HEK293 (cell line): Measurements from ENCODE around the gene OR2AG2.

Experiments used
- CTCF ChIP-seq: fragments of 450-650 bp; formaldehyde crosslinking; IDR thresholded peaks from 2 replicates; pipeline ENCODE4 v1.5.1; 2016; ENCODE audit warnings: missing biosample characterization, missing genetic modification characterization
- EGR2 ChIP-seq: fragments of 450-650 bp; formaldehyde crosslinking; IDR thresholded peaks from 2 replicates; pipeline ENCODE4 v1.5.1; 2016; ENCODE audit warnings: low read depth, missing biosample characterization, missing genetic modification characterization
- KLF16 ChIP-seq: fragments of 450-650 bp; formaldehyde crosslinking; IDR thresholded peaks from 2 replicates; pipeline ENCODE4 v1.5.1; 2017; ENCODE audit warnings: missing biosample characterization, missing genetic modification characterization
- KLF17 ChIP-seq: fragments of 450-650 bp; formaldehyde crosslinking; IDR thresholded peaks from 2 replicates; pipeline ENCODE4 v1.5.1; 2016; ENCODE audit warnings: missing biosample characterization, missing genetic modification characterization
- MYNN ChIP-seq: fragments of 450-650 bp; formaldehyde crosslinking; IDR thresholded peaks from 2 replicates; pipeline ENCODE4 v1.5.1; 2016; ENCODE audit warnings: missing biosample characterization, missing genetic modification characterization, borderline replicate concordance
- PRDM10 ChIP-seq: fragments of 450-650 bp; formaldehyde crosslinking; IDR thresholded peaks from 2 replicates; pipeline ENCODE4 v1.5.1; 2016; ENCODE audit warnings: missing biosample characterization, missing genetic modification characterization
- SP2 ChIP-seq: fragments of 450-650 bp; formaldehyde crosslinking; IDR thresholded peaks from 2 replicates; pipeline ENCODE4 v1.5.1; 2016; ENCODE audit warnings: missing biosample characterization, missing genetic modification characterization
- ZNF10 ChIP-seq: fragments of 450-650 bp; formaldehyde crosslinking; IDR thresholded peaks from 2 replicates; pipeline ENCODE4 v1.5.1; 2017; ENCODE audit warnings: missing biosample characterization, missing genetic modification characterization
- ZNF174 ChIP-seq: fragments of 450-650 bp; formaldehyde crosslinking; IDR thresholded peaks from 2 replicates; pipeline ENCODE4 v1.5.0; 2017; ENCODE audit warnings: missing biosample characterization, mild to moderate bottlenecking, missing genetic modification characterization
- ZNF266 ChIP-seq: fragments of 450-650 bp; formaldehyde crosslinking; IDR thresholded peaks from 2 replicates; pipeline ENCODE4 v1.5.1; 2016; ENCODE audit warnings: missing biosample characterization, missing genetic modification characterization, low read depth
- ZNF362 ChIP-seq: fragments of 450-650 bp; formaldehyde crosslinking; IDR thresholded peaks from 2 replicates; pipeline ENCODE4 v1.5.1; 2016; ENCODE audit warnings: missing biosample characterization, missing genetic modification characterization
- ZNF510 ChIP-seq: fragments of 450-650 bp; formaldehyde crosslinking; IDR thresholded peaks from 2 replicates; pipeline ENCODE4 v1.5.1; 2018; ENCODE audit warnings: mild to moderate bottlenecking, missing genetic modification characterization, missing biosample characterization; ENCODE audit not compliant: insufficient replicate concordance
- ZNF561 ChIP-seq: fragments of 450-650 bp; IDR thresholded peaks from 2 replicates; pipeline ENCODE4 v1.5.1; 2018; ENCODE audit warnings: missing biosample characterization, missing genetic modification characterization, borderline replicate concordance

- TF ChIP-seq PRDM10 (tag by site-specific recombination) = no peak
- TF ChIP-seq ZNF561 = no peak
- TF ChIP-seq EGR2 = no peak
- TF ChIP-seq KLF17 = no peak
- TF ChIP-seq CTCF (tag by site-specific recombination) = no peak
- no peak for TF ChIP-seq KLF16 (tag by site-specific recombination)
- TF ChIP-seq ZNF266 = no peak
- no peak for TF ChIP-seq ZNF510 (tag by site-specific recombination)
- no peak for TF ChIP-seq ZNF174 (tag by site-specific recombination)
- TF ChIP-seq ZNF362 (tag by site-specific recombination) = no peak
- no peak for TF ChIP-seq ZNF10
- TF ChIP-seq MYNN (tag by site-specific recombination) = no peak
- TF ChIP-seq SP2 (tag by site-specific recombination) = no peak
These were observed 35.2 kb downstream of the OR2AG2 start for GRCh38 chr11:6736495-6737121.
